OCI-LY3 (cell line): ENCODE measurements around the gene SRXN1.

Experiments used
- H2AFZ ChIP-seq: fragments of 200-600, 300-600 bp; shearing (Covaris generic); 2 replicates; pipeline ENCODE4 v1.6.0; 2014; ENCODE audit warnings: antibody characterized with exemption, low read depth, low read length
- H3K27ac ChIP-seq: fragments of 200-600, 300-600 bp; sonication (generic); 2 replicates; pipeline ENCODE4 v1.5.1; 2014; ENCODE audit warnings: mild to moderate bottlenecking, low read length, moderate library complexity, mixed read lengths
- H3K27me3 ChIP-seq: fragments of 200-600, 300-600 bp; sonication (generic); 2 replicates; pipeline ENCODE4 v1.6.1; 2014; ENCODE audit warnings: low read depth, low read length, mixed read lengths
- H3K36me3 ChIP-seq: fragments of 200-600, 300-600 bp; sonication (generic); replicated peaks from 2 replicates; pipeline ENCODE3; 2014; ENCODE audit warnings: low read depth, low read length, mixed read lengths
- H3K4me1 ChIP-seq: fragments of 300-600, 200-600 bp; sonication (generic); 2 replicates; pipeline ENCODE4 v1.6.1; 2014; ENCODE audit warnings: low read length, mixed read lengths
- H3K4me2 ChIP-seq: fragments of 200-600, 300-600 bp; sonication (generic); 2 replicates; pipeline ENCODE4 v1.6.1; 2014; ENCODE audit warnings: low read length, mixed read lengths
- H3K4me3 ChIP-seq: fragments of 300-600, 200-600 bp; sonication (generic); 2 replicates; pipeline ENCODE4 v1.5.1; 2014; ENCODE audit warnings: antibody characterized with exemption, mild to moderate bottlenecking, low read length, moderate library complexity
- H3K79me2 ChIP-seq: fragments of 300-600, 200-600 bp; shearing (Covaris generic); 2 replicates; pipeline ENCODE4 v1.6.1; 2014; ENCODE audit warnings: mild to moderate bottlenecking, low read length, mixed read lengths
- H3K9ac ChIP-seq: fragments of 300-600, 200-600 bp; shearing (Covaris generic); 2 replicates; pipeline ENCODE4 v1.6.0; 2014; ENCODE audit warnings: mild to moderate bottlenecking, low read length, moderate library complexity
- H3K9me3 ChIP-seq: fragments of 200-600, 300-600 bp; shearing (Covaris generic); 2 replicates; pipeline ENCODE4 v1.6.1; 2014; ENCODE audit warnings: low read length, mixed read lengths; ENCODE audit not compliant: insufficient read depth
- H4K20me1 ChIP-seq: fragments of 200-600, 300-600 bp; sonication (generic); 2 replicates; pipeline ENCODE4 v1.6.1; 2016; ENCODE audit warnings: low read length, mixed read lengths; ENCODE audit not compliant: insufficient read depth
- CTCF ChIP-seq: fragments of 200-600, 300-600 bp; sonication (generic); IDR thresholded peaks from 2 replicates; pipeline ENCODE4 v1.5.1; 2014; ENCODE audit warnings: antibody characterized with exemption, low read length, low read depth
- EZH2phosphoT487 ChIP-seq: fragments of 200-600 bp; shearing (Covaris generic); IDR thresholded peaks from 2 replicates; pipeline ENCODE4 v1.6.1; 2018; ENCODE audit warnings: antibody characterized with exemption, mixed run types, low read depth

SRXN1 gene

GRCh38 chr20:653110-653589, at the start of gene SRXN1:
SRXN1 (minus strand) TSS chr20:653200; CDS start chr20:653185, 15 bp downstream.
- Histone ChIP-seq H4K20me1 (no peaks in the 10 kb centered on the region), H3K27ac (peak within 1 kb of the TSS; percentile 52), H3K79me2 (peaks cover 36% of the 10 kb centered on the region), H3K9me3 (no peaks in the 10 kb centered on the region), H2AFZ (peak within 1 kb of the TSS; percentile 14), H3K27me3 (no peaks in the 10 kb centered on the region), H3K4me3 (peak within 1 kb of the TSS; percentile 87), H3K9ac (peak within 1 kb of the TSS; percentile 77), H3K4me1 (peaks cover 23% of the 10 kb centered on the region), H3K4me2 (peak within 1 kb of the TSS; percentile 95), H3K36me3 (peaks cover 26% of the 10 kb centered on the region)
- peak; percentile 88 for TF ChIP-seq CTCF
- TF ChIP-seq EZH2phosphoT487, result no peak

- Histone ChIP-seq H3K27ac (no peak overlapping the region), H3K27me3 (0 out of 2 replicates have a peak, but pooled peaks cover 2% of the 10 kb centered on the region), H3K4me3 (no peak overlapping the region), H3K4me2 (no peak overlapping the region), H4K20me1 (no peaks in the 10 kb centered on the region), H2AFZ (no peak overlapping the region), H3K4me1 (peaks cover 6% of the 10 kb centered on the region; the same call in 1 of the 2 replicates), H3K9me3 (no peaks in the 10 kb centered on the region), H3K9ac (no peak overlapping the region), H3K36me3 (no peaks in the 10 kb centered on the region), H3K79me2 (no peaks in the 10 kb centered on the region)
- TF ChIP-seq EZH2phosphoT487 (no peak), CTCF (no peak)
These were observed 48.6 kb upstream of the SRXN1 start for GRCh38 chr20:701401-702129.

GRCh38 chr20:699811-700338, 46.9 kb upstream of the SRXN1 start:
- TF ChIP-seq EZH2phosphoT487, result no peak
- no peak for TF ChIP-seq CTCF
- H3K9ac ChIP-seq, result no peak overlapping the region

GRCh38 chr20:699342-699741, 46.3 kb upstream of the SRXN1 start:
- H3K79me2 ChIP-seq, result no peaks in the 10 kb centered on the region
- H3K4me3 ChIP-seq, result no peak overlapping the region
- no peak for TF ChIP-seq CTCF
- no peak for TF ChIP-seq EZH2phosphoT487
- H3K27ac ChIP-seq, result no peak overlapping the region
- H3K4me1 ChIP-seq, result peaks cover 8% of the 10 kb centered on the region; the same call in 1 of the 2 replicates
- H2AFZ ChIP-seq, result no peak overlapping the region
- no peaks in the 10 kb centered on the region for H4K20me1 ChIP-seq
- no peaks in the 10 kb centered on the region for H3K9me3 ChIP-seq
- no peak overlapping the region for H3K9ac ChIP-seq
- H3K4me2 ChIP-seq, result no peak overlapping the region
- H3K27me3 ChIP-seq, result 0 out of 2 replicates have a peak, but pooled peaks cover 3% of the 10 kb centered on the region
- no peaks in the 10 kb centered on the region for H3K36me3 ChIP-seq

More at GRCh38 chr20:699811-700338, 46.9 kb upstream of the SRXN1 start:
- 0 out of 2 replicates have a peak, but pooled peaks cover 3% of the 10 kb centered on the region for H3K27me3 ChIP-seq
- H3K9me3 ChIP-seq, result no peaks in the 10 kb centered on the region
- H3K4me3 ChIP-seq, result no peak overlapping the region
- H3K4me1 ChIP-seq, result peaks cover 8% of the 10 kb centered on the region; the same call in 1 of the 2 replicates
- H3K27ac ChIP-seq, result no peak overlapping the region
- no peaks in the 10 kb centered on the region for H3K36me3 ChIP-seq
- H3K79me2 ChIP-seq, result no peaks in the 10 kb centered on the region
- H2AFZ ChIP-seq, result no peak overlapping the region
- H3K4me2 ChIP-seq, result no peak overlapping the region
- H4K20me1 ChIP-seq, result no peaks in the 10 kb centered on the region
